GM12872 (cell line): Measurements from ENCODE around the gene CD37.

Source experiments
- TF ChIP-seq, protein P1 (sequence below): IDR thresholded peaks from 3 replicates; pipeline ENCODE4 v1.5.1; 2011; ENCODE audit warnings: low read depth, mild to moderate bottlenecking, low read length, moderate library complexity; ENCODE audit not compliant: insufficient read depth

Gene CD37

DNA sequence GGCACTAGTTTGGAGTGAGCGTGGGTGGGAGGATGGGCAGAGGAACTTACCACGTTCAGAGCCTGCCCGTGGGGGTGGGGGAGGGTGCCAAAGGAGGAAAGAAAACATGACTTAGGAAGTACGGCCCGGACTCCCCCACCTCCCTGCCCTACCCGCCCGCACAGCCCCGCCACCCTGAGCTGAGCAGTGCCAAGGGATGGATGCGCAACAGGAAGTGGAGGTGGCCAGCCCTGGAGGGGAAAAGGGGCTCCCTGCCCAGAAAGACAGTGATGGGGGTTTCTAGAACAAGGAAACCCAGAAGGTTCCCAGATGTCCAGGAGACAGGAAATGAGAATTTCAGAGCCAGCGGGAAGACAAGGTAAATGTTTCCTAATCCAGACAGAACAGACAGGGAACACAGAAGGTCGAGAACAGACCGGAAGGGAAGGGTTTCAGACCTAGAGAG is 20.7 kb downstream of the CD37 start:
- TF ChIP-seq, protein P1, sequence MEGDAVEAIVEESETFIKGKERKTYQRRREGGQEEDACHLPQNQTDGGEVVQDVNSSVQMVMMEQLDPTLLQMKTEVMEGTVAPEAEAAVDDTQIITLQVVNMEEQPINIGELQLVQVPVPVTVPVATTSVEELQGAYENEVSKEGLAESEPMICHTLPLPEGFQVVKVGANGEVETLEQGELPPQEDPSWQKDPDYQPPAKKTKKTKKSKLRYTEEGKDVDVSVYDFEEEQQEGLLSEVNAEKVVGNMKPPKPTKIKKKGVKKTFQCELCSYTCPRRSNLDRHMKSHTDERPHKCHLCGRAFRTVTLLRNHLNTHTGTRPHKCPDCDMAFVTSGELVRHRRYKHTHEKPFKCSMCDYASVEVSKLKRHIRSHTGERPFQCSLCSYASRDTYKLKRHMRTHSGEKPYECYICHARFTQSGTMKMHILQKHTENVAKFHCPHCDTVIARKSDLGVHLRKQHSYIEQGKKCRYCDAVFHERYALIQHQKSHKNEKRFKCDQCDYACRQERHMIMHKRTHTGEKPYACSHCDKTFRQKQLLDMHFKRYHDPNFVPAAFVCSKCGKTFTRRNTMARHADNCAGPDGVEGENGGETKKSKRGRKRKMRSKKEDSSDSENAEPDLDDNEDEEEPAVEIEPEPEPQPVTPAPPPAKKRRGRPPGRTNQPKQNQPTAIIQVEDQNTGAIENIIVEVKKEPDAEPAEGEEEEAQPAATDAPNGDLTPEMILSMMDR = no peak

DNA sequence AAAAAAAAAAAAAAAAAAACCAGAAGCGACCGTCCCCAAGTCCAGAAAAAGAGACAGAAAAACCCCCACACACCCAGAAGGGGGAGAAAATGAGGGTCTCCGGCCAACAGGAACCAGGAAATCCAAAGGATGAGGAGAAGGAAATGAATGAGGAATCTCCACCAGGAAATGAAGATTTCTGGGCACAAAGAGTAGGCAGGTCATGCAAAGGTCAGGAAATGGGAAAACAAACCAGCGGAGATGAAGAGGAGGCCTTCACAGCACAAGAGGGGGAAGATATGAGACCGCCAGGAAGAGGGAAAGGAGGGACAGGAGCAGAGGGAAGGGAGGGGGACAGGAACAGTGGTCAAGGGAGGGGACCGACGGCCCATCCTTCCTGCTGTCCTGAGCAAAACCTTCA is 21.2 kb downstream of the CD37 start:
- TF ChIP-seq, protein P1 = no peak

DNA sequence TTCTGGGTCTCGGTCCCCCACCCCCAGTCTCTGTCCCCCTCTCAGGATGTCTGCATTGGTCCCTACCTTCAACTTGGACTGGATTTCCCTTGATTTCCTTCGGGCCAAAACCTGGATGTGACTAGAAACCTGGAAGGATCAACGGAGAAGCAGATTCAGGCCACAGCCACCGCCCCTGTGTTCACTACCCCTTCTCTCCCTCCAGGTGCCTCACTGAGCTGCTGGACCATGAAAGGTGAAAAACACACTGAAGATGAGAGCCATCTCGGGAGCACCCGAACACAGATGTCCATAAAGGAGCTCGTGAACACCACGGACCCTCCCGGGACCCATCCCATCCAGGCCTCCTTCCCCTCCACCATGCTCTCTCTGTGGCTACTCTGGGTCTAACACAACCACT is 22.0 kb downstream of the CD37 start:
- TF ChIP-seq, protein P1 = 0 out of 3 replicates have a peak, but pooled peaks have one; percentile 5

DNA sequence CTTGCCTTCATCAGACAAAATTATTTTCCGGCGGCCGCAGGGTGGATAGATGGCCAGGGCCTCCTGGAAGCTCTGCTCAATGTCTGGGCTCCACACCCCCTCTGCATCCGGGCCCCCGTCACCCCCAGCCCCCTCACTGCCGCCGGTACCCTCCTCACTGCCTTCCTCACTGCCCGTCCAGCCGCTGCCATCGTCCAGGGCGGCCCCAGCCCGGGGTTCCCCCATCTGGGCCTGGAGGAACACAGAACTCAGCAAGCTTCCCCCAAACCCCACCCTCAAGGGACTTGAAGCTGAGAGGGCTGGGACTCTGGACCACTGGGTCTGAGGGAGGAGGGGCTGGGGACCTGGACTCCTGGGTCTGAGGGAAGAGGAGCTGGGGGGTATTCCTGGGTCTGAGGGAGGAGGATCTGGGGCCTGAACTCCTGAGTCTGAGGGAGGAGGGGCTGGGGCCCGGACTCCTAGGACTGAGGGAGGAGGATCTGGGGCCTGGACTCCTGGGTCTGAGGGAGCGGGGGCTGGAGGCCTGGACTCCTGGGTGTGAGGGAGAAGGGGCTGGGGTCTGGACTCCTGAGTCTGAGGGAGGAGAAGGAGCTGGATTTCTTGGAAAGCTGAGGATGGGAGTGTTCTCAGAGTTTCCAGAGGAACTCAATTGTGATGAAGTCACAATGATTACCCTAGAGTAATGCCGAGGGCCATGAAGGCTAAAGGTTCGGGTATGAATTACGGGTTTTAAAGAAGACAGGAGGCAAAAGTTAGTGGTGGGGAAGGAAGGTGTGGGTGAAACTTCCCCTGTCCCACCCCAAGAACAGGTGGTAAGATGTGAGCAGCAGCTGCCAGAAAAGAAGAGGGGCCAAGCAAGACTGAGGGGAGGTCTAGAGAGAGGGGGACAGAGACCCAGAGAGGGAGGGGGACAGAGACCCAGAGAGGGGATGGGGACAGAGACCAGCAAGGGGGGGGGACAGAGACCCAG is 24.9 kb downstream of the CD37 start:
- TF ChIP-seq, protein P1 = no peak

DNA sequence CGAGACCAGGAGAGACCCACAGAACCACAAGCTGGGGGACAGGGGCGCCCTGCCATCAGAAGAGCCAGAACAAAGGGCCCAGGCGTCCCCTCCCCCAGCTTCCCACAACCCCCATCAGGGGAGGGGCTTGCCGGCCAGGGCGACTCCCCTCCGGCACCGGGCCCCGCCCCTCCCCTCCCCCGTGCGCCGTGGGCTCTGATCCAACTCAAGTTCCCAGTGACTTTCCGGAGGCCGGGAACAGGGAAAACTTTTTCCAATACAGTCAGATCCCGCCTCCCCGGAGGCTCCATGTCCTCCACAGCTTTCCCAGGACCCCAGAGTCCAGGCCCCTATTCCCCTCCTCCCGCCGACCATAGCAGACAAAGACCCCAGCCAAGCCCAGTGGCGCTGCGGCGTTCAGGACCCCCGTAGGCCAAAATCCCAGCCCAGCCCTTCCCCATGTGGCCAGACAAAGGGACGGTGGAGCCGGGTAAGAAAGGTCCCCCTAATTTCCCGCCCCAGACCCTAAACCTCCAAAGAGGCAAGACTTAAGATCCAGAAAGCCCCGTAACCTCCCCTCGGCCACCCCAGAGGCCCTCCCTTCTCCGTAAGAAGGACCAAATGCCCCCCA is 26.3 kb downstream of the CD37 start:
- TF ChIP-seq, protein P1 = no peak

DNA sequence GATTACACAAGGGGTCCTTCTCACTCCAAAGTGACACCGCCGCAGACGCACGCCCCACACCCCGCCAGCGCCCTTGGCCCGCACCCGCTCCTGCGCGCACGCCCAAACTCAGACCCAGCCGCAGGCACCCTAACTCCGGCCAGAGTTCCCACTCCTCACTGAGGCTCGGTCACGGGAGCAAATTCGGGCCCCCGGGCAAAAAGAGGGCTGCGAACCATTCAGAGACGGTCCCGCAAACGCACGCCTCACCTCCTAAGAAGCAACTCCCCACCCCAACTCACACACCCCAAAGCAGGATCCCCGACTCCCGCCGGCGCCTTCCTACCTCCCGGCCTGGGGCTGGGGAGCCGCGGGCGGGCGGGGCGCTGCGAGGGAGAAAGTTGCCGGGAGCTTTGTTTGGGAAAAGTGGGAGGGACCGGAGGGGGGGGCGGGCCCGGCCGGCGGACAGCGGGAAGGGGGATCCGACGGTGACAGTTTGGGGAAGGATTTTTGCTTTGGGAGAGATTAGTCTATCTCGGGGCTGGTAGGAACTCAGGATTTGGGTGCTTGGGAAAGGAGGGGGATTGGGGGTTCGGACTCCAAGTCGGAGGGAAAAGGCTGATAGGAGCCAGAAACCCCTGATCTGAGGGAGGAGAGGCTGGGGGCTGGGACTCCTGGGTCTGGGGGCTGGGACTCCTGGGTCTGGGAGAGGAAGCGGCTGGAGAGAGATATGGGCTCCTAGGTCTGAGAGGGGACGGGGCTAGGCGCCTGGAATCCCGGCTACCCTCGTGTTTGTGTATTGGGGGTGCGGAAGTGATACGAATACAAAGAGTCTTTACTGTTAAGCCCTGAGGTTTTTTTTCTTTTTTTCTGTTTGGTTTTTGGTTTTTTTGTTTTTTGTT is 27.1 kb downstream of the CD37 start, which contains the start of gene TEAD2:
Gene TEAD2, minus strand, starts transcription at position 369 of the 881 bp plus-strand sequence. CDS start 2,341 bp downstream, outside the sequence.
- TF ChIP-seq, protein P1 = no peak
